ENCODE results near the gene TTC39C.

DNA sequence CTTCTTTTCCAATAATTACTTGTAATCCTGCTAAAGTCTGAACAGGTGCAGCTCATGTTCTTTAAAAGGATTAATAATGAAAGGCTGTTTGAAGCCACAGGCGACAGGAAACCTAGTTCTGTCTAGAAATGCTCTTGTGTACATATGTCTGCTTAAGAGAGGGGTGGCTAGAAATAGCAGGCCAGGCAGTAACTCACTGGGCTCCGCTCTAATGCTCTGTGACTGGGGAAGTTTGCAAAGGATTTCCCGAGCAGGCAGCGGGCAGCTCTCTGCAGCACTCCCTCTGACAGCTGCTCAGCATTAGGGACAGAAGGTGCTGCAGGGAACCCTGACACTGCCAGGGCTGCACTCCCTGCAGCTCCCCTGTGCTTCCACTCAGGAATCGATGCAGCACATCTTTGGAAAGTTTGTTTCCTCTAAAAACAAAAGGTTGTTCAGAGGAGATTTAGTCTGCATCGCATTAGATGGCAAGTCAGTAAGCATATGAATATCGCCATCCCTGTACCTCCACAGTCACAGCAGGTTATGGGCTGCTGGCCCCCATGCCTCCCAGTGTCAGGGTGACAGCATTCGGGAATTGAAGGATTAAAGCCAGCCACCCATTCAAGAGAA is 33.1 kb upstream of the TTC39C start:
- no peak for TF ChIP-seq CTCF (IDR thresholded peaks at IDR 0.05)
- no peak for TF ChIP-seq POLR2A (IDR thresholded peaks at IDR 0.05)

Data from esophagus squamous epithelium (tissue), 4 donors.